Neural cell (in vitro differentiated cells): ENCODE data around the gene RAPGEFL1. TPM values are rescaled to one million over a fixed set of nuclear protein-coding genes. Genes with fewer than 3 reads are reported as not detected.
"Not testable (repeated sequence)": the region's sequence is repeated elsewhere in the genome, so short reads cannot be mapped to it uniquely, and the experiment has no call there.

Experiments
- H2AFZ ChIP-seq: fragments of 200-600, 300-800 bp; sonication (generic), shearing (Covaris generic); 2 replicates; pipeline ENCODE4 v1.6.0; 2014; ENCODE audit warnings: low read depth, mild to moderate bottlenecking, antibody characterized with exemption, low read length, moderate library complexity
- H3F3A ChIP-seq: fragments of 200-600 bp; shearing (Covaris generic); 2 replicates; pipeline ENCODE4 v1.6.1; 2016; ENCODE audit warnings: mild to moderate bottlenecking, moderate library complexity, mixed read lengths, antibody characterized with exemption, low read length; ENCODE audit not compliant: insufficient read depth, poor library complexity, severe bottlenecking
- H3K27ac ChIP-seq: fragments of 200-600, 300-800 bp; sonication (generic), shearing (Covaris generic); 2 replicates; pipeline ENCODE4 v1.5.1; 2014; ENCODE audit warnings: mild to moderate bottlenecking, low read length, moderate library complexity
- H3K27me3 ChIP-seq: fragments of 300-800, 200-600 bp; sonication (generic), shearing (Covaris generic); 2 replicates; pipeline ENCODE4 v1.6.0; 2014; ENCODE audit warnings: mild to moderate bottlenecking, low read depth, low read length, moderate library complexity; ENCODE audit not compliant: insufficient read depth
- H3K36me3 ChIP-seq: fragments of 300-800, 200-600 bp; sonication (generic), shearing (Covaris generic); 2 replicates; pipeline ENCODE4 v1.5.1; 2014; ENCODE audit warnings: mild to moderate bottlenecking, antibody characterized with exemption, low read length, moderate library complexity; ENCODE audit not compliant: insufficient read depth
- H3K4me2 ChIP-seq: fragments of 300-800, 200-600 bp; sonication (generic), shearing (Covaris generic); 2 replicates; pipeline ENCODE4 v1.6.0; 2014; ENCODE audit warnings: mild to moderate bottlenecking, low read length
- H3K4me3 ChIP-seq: fragments of 300-800, 200-600 bp; sonication (generic), shearing (Covaris generic); 2 replicates; pipeline ENCODE4 v1.5.1; 2014; ENCODE audit warnings: mild to moderate bottlenecking, low read length, moderate library complexity
- H3K79me2 ChIP-seq: fragments of 200-600 bp; shearing (Covaris generic); replicated peaks from 2 replicates; pipeline ENCODE4 v1.6.0; 2014; ENCODE audit warnings: mild to moderate bottlenecking, low read length, moderate library complexity; ENCODE audit not compliant: insufficient read depth
- H3K9ac ChIP-seq: fragments of 300-800, 200-600 bp; sonication (generic), shearing (Covaris generic); 2 replicates; pipeline ENCODE4 v1.6.1; 2016; ENCODE audit warnings: mild to moderate bottlenecking, low read length, mixed read lengths
- H3K9me2 ChIP-seq: fragments of 200-600 bp; shearing (Covaris generic); 2 replicates; pipeline ENCODE4 v1.6.1; 2016; ENCODE audit warnings: mild to moderate bottlenecking, low read length, mixed read lengths; ENCODE audit not compliant: insufficient read depth
- H3K9me3 ChIP-seq: fragments of 200-600, 300-800 bp; sonication (generic), shearing (Covaris generic); 2 replicates; pipeline ENCODE4 v1.6.1; 2016; ENCODE audit warnings: mild to moderate bottlenecking, mixed run types, low read length, moderate library complexity, mixed read lengths
- H4K20me1 ChIP-seq: fragments of 200-600 bp; shearing (Covaris generic); 2 replicates; pipeline ENCODE4 v1.6.1; 2016; ENCODE audit warnings: mild to moderate bottlenecking, mixed run types; ENCODE audit not compliant: insufficient read depth
- EP300 ChIP-seq: fragments of 450-650 bp; conservative IDR thresholded peaks from 2 replicates; pipeline ENCODE4 v1.6.1; 2014; ENCODE audit warnings: antibody characterized with exemption, mild to moderate bottlenecking, moderate library complexity; ENCODE audit not compliant: poor library complexity, severe bottlenecking
- EZH2 ChIP-seq: fragments of 200-600, 300-800 bp; shearing (Covaris generic), sonication (generic); IDR thresholded peaks from 2 replicates; pipeline ENCODE4 v1.6.1; 2014; ENCODE audit warnings: antibody characterized with exemption, low read length, borderline replicate concordance, mild to moderate bottlenecking; ENCODE audit not compliant: insufficient read depth, poor library complexity, severe bottlenecking
- MXI1 ChIP-seq: fragments of 450-650 bp; conservative IDR thresholded peaks from 2 replicates; pipeline ENCODE4 v1.6.1; 2014; ENCODE audit warnings: antibody characterized with exemption, mild to moderate bottlenecking; ENCODE audit not compliant: poor library complexity, severe bottlenecking
- POLR2AphosphoS5 ChIP-seq: IDR thresholded peaks from 2 replicates; pipeline ENCODE4 v1.6.1; 2012
- RAD21 ChIP-seq: fragments of 450-650 bp; conservative IDR thresholded peaks from 2 replicates; pipeline ENCODE4 v1.6.1; 2014; ENCODE audit warnings: antibody characterized with exemption, mild to moderate bottlenecking, moderate library complexity
- SMC3 ChIP-seq: fragments of 450-650 bp; conservative IDR thresholded peaks from 2 replicates; pipeline ENCODE4 v1.6.1; 2014; ENCODE audit warnings: antibody characterized with exemption, mild to moderate bottlenecking, moderate library complexity; ENCODE audit not compliant: poor library complexity
- TAF1 ChIP-seq: IDR thresholded peaks from 2 replicates; pipeline ENCODE4 v1.6.1; 2012; ENCODE audit warnings: low read depth
- polyA plus RNA-seq: library from polyadenylated mRNA; depleted of rRNA; stranded (reverse); fragments of >200 nt; gene quantifications from 2 replicates; pipeline ENCODE4 v1.2.3, GENCODE V29; 2014
- TF ChIP-seq, protein P1 (sequence below): IDR thresholded peaks from 2 replicates; pipeline ENCODE4 v1.6.1; 2012; ENCODE audit warnings: borderline replicate concordance
- TF ChIP-seq, protein P2 (sequence below): fragments of 450-650 bp; IDR thresholded peaks from 2 replicates; pipeline ENCODE4 v1.5.1; 2014; ENCODE audit warnings: antibody characterized with exemption, mild to moderate bottlenecking, moderate library complexity; ENCODE audit not compliant: poor library complexity, severe bottlenecking

Gene RAPGEFL1
- polyA plus RNA-seq, 1 donor from 2014 or later = 15.5 TPM

DNA sequence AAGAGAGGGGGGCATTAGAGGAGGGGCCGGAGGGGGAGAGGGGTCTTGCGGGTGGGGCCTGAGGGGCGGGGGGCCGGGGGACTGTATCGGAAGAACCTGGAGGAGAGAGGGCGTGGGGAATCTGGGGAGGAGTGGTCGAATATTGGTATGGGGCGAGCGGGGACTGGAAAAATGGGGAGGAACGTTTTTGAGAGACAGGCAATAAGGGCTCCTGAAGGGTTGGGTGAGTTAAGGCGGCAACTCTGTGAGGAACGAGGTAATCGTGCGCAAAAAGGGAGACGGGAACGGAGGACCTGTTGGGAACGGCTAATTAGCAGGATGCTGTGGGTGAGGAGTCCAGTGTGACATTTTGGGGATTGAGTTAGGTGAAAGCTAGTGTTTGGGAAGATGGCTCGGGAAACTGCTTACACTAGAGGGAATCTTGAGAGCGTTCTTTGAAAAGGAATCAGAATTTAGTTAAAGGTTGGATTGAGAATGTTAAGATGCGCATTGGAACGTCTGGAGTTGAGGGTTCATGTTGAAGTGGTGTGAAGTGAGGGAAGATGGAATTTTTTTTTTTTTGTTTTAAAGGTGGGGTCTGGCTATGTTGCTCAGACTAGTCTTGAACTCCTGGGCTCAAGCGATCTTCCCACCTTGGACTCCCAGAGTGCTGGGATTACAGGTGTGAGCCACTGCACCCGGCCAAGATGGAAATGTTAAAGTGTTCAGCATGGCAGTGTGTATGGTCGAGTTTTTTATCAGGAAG, 42.5 kb downstream of the RAPGEFL1 start:
- H2AFZ ChIP-seq = peak overlapping the region; percentile 78
- no peaks in the 10 kb centered on the region for H3F3A ChIP-seq
- peak overlapping the region; percentile 96 for H3K4me3 ChIP-seq
- no peaks in the 10 kb centered on the region for H3K36me3 ChIP-seq
- H3K4me2 ChIP-seq = peak overlapping the region; percentile 89
- peak; percentile 9 for TF ChIP-seq MXI1
- TF ChIP-seq TAF1 = no peak
- peak overlapping the region; percentile 100 for H3K27ac ChIP-seq
- H3K9me2 ChIP-seq = no peaks in the 10 kb centered on the region
- H3K27me3 ChIP-seq = no peaks in the 10 kb centered on the region
- no peaks in the 10 kb centered on the region for H4K20me1 ChIP-seq
- peak overlapping the region; percentile 96 for H3K9ac ChIP-seq
- no peaks in the 10 kb centered on the region for H3K9me3 ChIP-seq
- peaks cover 21% of the 10 kb centered on the region for H3K79me2 ChIP-seq

DNA sequence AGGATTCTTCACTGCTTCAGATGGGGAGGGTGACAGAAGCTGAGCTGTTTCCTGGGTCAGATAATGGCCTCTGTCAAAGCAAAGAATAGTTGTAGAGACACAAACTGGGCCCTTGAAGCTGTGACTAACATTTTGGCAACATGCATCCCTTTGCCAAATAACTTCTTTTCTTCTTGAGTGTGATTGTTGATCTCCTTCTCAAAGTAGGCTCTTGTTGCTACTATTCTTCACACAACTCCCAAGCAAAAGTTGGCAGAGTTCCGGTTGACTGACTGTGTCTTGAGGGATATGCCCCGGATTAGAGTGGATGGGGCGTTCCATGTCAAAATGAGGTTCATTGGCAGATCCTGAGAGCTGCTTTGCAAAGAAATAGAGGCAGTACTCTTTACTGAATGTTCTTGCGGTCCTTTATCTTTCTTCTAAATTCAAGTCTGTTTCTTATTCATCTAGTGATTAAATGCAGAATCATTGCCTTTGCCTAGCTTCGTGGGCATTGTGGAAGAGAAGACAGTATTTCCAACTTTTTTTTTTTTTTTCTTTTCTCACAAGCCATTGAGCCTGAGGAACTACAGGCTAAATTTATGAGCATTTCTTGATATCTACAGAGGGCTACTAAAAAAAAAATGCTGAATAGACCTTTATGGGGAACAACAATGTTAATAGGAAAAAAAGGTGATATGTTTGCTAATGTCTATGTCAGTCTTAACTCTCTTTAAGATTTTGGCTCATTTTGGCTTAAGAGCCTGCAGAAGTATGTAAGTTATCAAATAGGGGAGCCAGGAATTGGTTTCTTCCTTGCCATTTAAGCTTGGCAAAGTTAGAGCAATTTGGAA, 47.7 kb downstream of the RAPGEFL1 start:
- no peaks in the 10 kb centered on the region for H3K9me3 ChIP-seq
- H3K27me3 ChIP-seq = no peaks in the 10 kb centered on the region
- no peaks in the 10 kb centered on the region for H3K36me3 ChIP-seq
- H4K20me1 ChIP-seq = no peaks in the 10 kb centered on the region
- no peak overlapping the region for H3K27ac ChIP-seq
- no peaks in the 10 kb centered on the region for H3K9me2 ChIP-seq
- no peak overlapping the region for H2AFZ ChIP-seq
- H3K9ac ChIP-seq = no peak overlapping the region
- TF ChIP-seq MXI1 = no peak
- TF ChIP-seq RAD21 = no peak
- TF ChIP-seq SMC3 = no peak
- TF ChIP-seq POLR2AphosphoS5 = no peak
- TF ChIP-seq, protein P1, sequence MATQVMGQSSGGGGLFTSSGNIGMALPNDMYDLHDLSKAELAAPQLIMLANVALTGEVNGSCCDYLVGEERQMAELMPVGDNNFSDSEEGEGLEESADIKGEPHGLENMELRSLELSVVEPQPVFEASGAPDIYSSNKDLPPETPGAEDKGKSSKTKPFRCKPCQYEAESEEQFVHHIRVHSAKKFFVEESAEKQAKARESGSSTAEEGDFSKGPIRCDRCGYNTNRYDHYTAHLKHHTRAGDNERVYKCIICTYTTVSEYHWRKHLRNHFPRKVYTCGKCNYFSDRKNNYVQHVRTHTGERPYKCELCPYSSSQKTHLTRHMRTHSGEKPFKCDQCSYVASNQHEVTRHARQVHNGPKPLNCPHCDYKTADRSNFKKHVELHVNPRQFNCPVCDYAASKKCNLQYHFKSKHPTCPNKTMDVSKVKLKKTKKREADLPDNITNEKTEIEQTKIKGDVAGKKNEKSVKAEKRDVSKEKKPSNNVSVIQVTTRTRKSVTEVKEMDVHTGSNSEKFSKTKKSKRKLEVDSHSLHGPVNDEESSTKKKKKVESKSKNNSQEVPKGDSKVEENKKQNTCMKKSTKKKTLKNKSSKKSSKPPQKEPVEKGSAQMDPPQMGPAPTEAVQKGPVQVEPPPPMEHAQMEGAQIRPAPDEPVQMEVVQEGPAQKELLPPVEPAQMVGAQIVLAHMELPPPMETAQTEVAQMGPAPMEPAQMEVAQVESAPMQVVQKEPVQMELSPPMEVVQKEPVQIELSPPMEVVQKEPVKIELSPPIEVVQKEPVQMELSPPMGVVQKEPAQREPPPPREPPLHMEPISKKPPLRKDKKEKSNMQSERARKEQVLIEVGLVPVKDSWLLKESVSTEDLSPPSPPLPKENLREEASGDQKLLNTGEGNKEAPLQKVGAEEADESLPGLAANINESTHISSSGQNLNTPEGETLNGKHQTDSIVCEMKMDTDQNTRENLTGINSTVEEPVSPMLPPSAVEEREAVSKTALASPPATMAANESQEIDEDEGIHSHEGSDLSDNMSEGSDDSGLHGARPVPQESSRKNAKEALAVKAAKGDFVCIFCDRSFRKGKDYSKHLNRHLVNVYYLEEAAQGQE = no peak
- TF ChIP-seq EZH2 = no peak
- TF ChIP-seq TAF1 = no peak
- TF ChIP-seq EP300 = no peak
- TF ChIP-seq, protein P2, sequence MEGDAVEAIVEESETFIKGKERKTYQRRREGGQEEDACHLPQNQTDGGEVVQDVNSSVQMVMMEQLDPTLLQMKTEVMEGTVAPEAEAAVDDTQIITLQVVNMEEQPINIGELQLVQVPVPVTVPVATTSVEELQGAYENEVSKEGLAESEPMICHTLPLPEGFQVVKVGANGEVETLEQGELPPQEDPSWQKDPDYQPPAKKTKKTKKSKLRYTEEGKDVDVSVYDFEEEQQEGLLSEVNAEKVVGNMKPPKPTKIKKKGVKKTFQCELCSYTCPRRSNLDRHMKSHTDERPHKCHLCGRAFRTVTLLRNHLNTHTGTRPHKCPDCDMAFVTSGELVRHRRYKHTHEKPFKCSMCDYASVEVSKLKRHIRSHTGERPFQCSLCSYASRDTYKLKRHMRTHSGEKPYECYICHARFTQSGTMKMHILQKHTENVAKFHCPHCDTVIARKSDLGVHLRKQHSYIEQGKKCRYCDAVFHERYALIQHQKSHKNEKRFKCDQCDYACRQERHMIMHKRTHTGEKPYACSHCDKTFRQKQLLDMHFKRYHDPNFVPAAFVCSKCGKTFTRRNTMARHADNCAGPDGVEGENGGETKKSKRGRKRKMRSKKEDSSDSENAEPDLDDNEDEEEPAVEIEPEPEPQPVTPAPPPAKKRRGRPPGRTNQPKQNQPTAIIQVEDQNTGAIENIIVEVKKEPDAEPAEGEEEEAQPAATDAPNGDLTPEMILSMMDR = no peak
- peaks cover 41% of the 10 kb centered on the region for H3K79me2 ChIP-seq
- no peak overlapping the region for H3K4me3 ChIP-seq
- H3F3A ChIP-seq = no peaks in the 10 kb centered on the region
- H3K4me2 ChIP-seq = no peak overlapping the region

DNA sequence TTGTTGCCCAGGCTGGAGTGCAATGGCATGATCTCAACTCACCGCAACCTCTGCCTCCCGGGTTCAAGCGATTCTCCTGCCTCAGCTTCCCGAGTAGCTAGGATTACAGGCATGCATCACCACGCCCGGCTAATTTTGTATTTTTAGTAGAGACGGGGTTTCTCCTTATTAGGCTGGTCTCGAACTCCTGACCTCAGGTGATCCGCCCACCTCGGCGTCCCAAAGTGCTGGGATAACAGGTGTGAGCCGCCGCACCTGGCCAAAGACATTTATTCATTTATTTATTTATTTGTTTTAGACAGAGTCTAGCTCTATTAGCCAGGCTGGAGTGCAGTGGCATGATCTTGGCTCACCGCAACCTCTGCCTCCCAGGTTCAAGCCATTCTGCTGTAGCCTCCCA, 51.9 kb downstream of the RAPGEFL1 start:
- not testable (repeated sequence) for H4K20me1 ChIP-seq, H3K9me2 ChIP-seq, H3K36me3 ChIP-seq, H3K27me3 ChIP-seq, H3K9ac ChIP-seq, H2AFZ ChIP-seq, H3K4me2 ChIP-seq, H3F3A ChIP-seq, H3K4me3 ChIP-seq, H3K9me3 ChIP-seq, H3K27ac ChIP-seq
- peaks cover 24% of the 10 kb centered on the region for H3K79me2 ChIP-seq
